Testis (tissue), 3 donors: Measurements from ENCODE around the gene PLVAP. TPM values are rescaled to one million over a fixed set of nuclear protein-coding genes. Genes with fewer than 3 reads are reported as not detected.

Experiments used
- DNase-seq: peaks from one replicate; pipeline ENCODE4 v3.0.0-alpha.2; 2019
- H3K27ac ChIP-seq, 2 donors: fragments of 200-600 bp; sonication (generic); one replicate each; pipeline ENCODE4 v1.5.1; 2019
- H3K27me3 ChIP-seq: fragments of 200-600 bp; sonication (generic); one replicate; pipeline ENCODE4 v1.5.1; 2019
- H3K36me3 ChIP-seq: fragments of 200-600 bp; sonication (generic); one replicate; pipeline ENCODE4 v1.5.1; 2017; ENCODE audit warnings: low read depth; ENCODE audit errors: missing control alignments
- H3K4me1 ChIP-seq: fragments of 200-600 bp; sonication (generic); one replicate; pipeline ENCODE4 v1.5.1; 2019
- H3K4me3 ChIP-seq, 2 donors: fragments of 200-600 bp; sonication (generic); one replicate each; pipeline ENCODE4 v1.5.1; 2017 to 2019
- H3K9me3 ChIP-seq: fragments of 200-600 bp; sonication (generic); one replicate; pipeline ENCODE4 v1.5.1; 2017
- CTCF ChIP-seq, 3 experiments: fragments of 450-650 bp in 2 of 3; fragments of 200-600 bp in 1 of 3; sonication (generic) in 1 of 3; IDR thresholded peaks; one replicate each; pipeline ENCODE4 v1.5.1; 2016 to 2019; ENCODE audit warnings: antibody characterized with exemption in 3 of 3, mild to moderate bottlenecking in 2 of 3, moderate library complexity in 1 of 3
- POLR2A ChIP-seq: fragments of 450-650 bp; IDR thresholded peaks from one replicate; pipeline ENCODE4 v1.6.1; 2017; ENCODE audit warnings: antibody characterized with exemption, mild to moderate bottlenecking, moderate library complexity
- WGBS, 2 donors: methylation state at CpG; one replicate each; pipeline ENCODE4 v1.1.5; 2018; 5-methylcytosine and 5-hydroxymethylcytosine counted together
- intact Hi-C: fragments of 100-400 bp; cut with DNase I; formaldehyde crosslinking; loops from one replicate; pipeline ENCODE4 v1.15.1; 2023; ENCODE audit warnings: low total_unique reads
- polyA plus RNA-seq: library from polyadenylated mRNA; stranded (reverse); fragments of 350-450 nt; fragmentation: Illumina TruSeq; extraction: RNeasy Lipid Tissue Mini Kit (QIAGEN cat#74804); gene quantifications from one replicate; pipeline ENCODE4 v1.2.3, GENCODE V29; 2014; ENCODE audit warnings: low read depth, low replicate concordance; ENCODE audit not compliant: insufficient read depth
- total RNA-seq, 2 donors: library from RNA; depleted of rRNA; stranded (reverse); fragments of >200 nt; gene quantifications; one replicate each; pipeline ENCODE4 v1.2.3, GENCODE V29; 2016

PLVAP gene
- total and polyA plus RNA-seq, 3 donors from 2014 or later: 3.4 to 20.5 (median 4.4) TPM

- WGBS, 2 donors: 0 to 1% methylated on average over 24 to 46 of the region's 46 CpGs
- Histone ChIP-seq H3K4me1 (peaks cover 34% of the 10 kb centered on the region), H3K36me3 (no peaks in the 10 kb centered on the region), H3K27ac (peak within 1 kb of the TSS; percentile 64 to 74), H3K9me3 (no peaks in the 10 kb centered on the region), H3K27me3 (no peaks in the 10 kb centered on the region), H3K4me3 (peak within 1 kb of the TSS; percentile 79 to 98)
- intact Hi-C loops: no loop called here
- peak; percentile 100 for DNase-seq
- TF ChIP-seq POLR2A: no peak
Measured at GRCh38 chr19:17309198-17309964, 67.8 kb downstream of the PLVAP start, which contains the start of gene DDA1. Gene DDA1, plus strand, starts transcription at chr19:17309563. Its CDS starts 92 bp downstream, at chr19:17309655.

DNA sequence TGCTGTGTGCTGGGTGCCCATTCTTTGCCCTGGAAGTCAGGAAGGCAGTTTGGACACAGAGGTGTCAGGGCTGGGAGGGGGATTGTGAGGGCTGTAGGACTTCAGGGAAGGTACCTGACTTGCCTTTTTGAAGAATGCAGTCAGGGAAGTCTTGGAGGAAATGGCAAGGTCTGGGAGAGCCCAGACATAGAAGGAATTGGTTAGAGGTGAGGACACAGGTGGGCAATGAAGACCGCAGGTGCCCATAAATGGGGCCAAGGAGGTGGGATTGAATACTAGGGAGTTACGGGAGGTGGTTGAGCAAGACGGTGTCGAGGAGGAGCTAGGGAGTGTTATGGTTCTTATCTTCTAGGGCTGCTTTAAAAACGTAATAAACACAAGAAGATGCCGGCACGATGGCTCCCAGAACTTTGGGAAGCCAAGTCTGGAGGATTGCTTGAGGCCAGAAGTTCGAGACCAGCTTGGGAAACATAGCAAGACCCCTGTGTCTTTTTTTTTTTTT lies 69.2 kb downstream of the PLVAP start:
- 65 to 69% methylated on average over 8 of the region's 8 CpGs for whole genome bisulfite sequencing, 2 donors
- H3K36me3 ChIP-seq: no peaks in the 10 kb centered on the region
- TF ChIP-seq CTCF (IDR thresholded peaks at IDR 0.05) (no peak), POLR2A (no peak)
- H3K27me3 ChIP-seq: no peaks in the 10 kb centered on the region
- H3K4me1 ChIP-seq: peaks cover 44% of the 10 kb centered on the region
- intact Hi-C loops: no loop called here
- no peak overlapping the region for H3K27ac ChIP-seq
- H3K9me3 ChIP-seq: no peaks in the 10 kb centered on the region
- no peak for DNase-seq
- H3K4me3 ChIP-seq: no peak overlapping the region

- H3K4me1 ChIP-seq: peaks cover 42% of the 10 kb centered on the region
- 5% methylated on average over 28 of the region's 28 CpGs for WGBS, 2 donors
- peak overlapping the region; percentile 81 to 84 for H3K27ac ChIP-seq
- no peak for TF ChIP-seq POLR2A
- TF ChIP-seq CTCF (IDR thresholded peaks at IDR 0.05): no peak
- H3K4me3 ChIP-seq: peak overlapping the region; percentile 67 to 77
- H3K27me3 ChIP-seq: no peaks in the 10 kb centered on the region
- H3K36me3 ChIP-seq: no peaks in the 10 kb centered on the region
- intact Hi-C loops: no loop called here
- H3K9me3 ChIP-seq: no peaks in the 10 kb centered on the region
- no peak for DNase-seq
Measured at GRCh38 chr19:17306285-17306714, 70.8 kb downstream of the PLVAP start.

DNA sequence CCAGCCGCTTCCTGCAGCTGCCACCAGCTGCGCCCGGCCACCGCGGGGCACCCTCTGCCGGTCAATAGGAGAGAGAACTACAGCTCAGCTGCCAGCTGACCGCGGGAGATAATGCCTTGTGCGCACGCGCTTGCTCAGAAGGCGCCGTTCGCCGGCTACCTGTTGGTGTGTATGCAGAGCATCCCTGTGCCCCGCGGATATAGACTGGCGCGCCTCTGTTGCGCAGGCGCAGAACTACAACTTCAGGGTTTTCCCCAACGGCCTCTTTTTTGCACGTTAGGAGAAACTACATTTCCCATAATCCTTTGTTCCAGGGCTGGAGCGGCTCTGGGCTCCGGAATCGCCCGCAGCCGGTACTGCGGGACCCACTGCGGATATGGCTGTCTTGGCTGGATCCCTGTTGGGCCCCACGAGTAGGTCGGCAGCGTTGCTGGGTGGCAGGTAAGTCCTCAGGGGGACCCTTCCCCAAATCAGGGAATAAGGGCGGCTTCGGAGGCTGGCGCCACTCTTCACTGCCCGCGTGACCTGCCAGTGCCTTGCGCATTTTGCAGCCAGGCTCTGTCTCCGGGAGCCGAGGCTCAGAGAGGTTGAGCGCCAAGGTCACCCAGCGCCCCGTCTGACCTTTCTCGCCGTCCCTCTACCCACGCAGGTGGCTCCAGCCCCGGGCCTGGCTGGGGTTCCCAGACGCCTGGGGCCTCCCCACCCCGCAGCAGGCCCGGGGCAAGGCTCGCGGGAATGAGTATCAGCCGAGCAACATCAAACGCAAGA lies 71.4 kb downstream of the PLVAP start, which contains the start of gene MRPL34:
Gene MRPL34, plus strand, starts transcription at position 356 of the 768 bp plus-strand sequence. Its CDS starts 21 bp downstream, at position 377.
- Histone ChIP-seq H3K4me1 (peaks cover 44% of the 10 kb centered on the region), H3K27me3 (no peaks in the 10 kb centered on the region), H3K9me3 (no peaks in the 10 kb centered on the region), H3K4me3 (peak within 1 kb of the TSS; percentile 67 to 77), H3K27ac (peak within 1 kb of the TSS; percentile 81 to 84), H3K36me3 (no peaks in the 10 kb centered on the region)
- WGBS, 2 donors: 0% methylated on average over 13 to 54 of the region's 55 CpGs
- intact Hi-C loops: no loop called here
- DNase-seq: peak; percentile 97
- TF ChIP-seq POLR2A (no peak), CTCF (IDR thresholded peaks at IDR 0.05) (peak; percentile 56 to 91 (median 78))

DNA sequence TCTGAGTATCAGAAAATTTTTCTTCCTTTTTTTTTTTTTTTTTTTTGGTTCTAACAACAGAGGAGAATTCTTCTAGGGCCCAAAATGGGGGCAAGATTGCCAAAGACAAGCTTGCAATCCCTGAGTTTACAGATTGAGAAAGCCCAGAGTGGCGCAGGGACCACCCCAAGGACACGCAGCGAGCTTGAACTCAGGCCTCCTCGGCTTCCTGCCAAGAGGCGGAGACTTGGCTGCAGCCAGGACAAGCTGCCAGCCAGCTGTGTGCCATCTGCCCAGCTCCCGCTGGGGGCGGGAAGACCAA lies 72.0 kb downstream of the PLVAP start:
- no peaks in the 10 kb centered on the region for H3K9me3 ChIP-seq
- no peak for TF ChIP-seq POLR2A
- TF ChIP-seq CTCF (IDR thresholded peaks at IDR 0.05): no peak
- intact Hi-C loops: no loop called here
- no peaks in the 10 kb centered on the region for H3K27me3 ChIP-seq
- WGBS, 2 donors: 0 to 1% methylated on average over 5 to 7 of the region's 7 CpGs
- peaks cover 39% of the 10 kb centered on the region for H3K4me1 ChIP-seq
- no peak for DNase-seq
- H3K4me3 ChIP-seq: peak overlapping the region; percentile 67 to 77
- peak overlapping the region in 1 of 2 donors; percentile 84 for H3K27ac ChIP-seq
- no peaks in the 10 kb centered on the region for H3K36me3 ChIP-seq
